ENCODE data around the gene NTRK1. TPM values are rescaled to one million over a fixed set of nuclear protein-coding genes. Genes with fewer than 3 reads are reported as not detected.

The NTRK1 gene
- total RNA-seq, 4 donors from 2014 or later: 0.20 to 2.6 (median 0.64) TPM; not detected in 1

DNA sequence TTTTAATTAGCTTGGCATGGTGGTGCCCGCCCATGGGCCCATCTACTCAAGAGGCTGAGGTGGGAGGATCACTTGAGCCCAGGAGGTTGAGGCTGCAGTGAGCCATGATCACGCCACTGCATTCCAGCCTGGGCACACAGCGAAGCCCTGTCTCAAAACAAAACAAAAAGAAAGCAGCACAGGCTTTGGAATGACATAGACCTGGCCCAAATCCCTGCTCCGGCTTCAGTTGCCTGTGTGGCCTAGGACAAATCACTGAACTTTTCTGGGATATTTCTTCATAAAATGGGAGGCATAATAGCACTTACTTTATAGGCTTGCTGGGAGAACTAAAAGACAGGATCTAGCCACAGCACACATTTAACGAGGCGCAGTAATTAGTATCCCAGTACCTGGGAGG, 35.3 kb downstream of the NTRK1 start:
- Histone ChIP-seq H3K27me3 (peaks cover 43% of the 10 kb centered on the region), H3K27ac (peak overlapping the region; percentile 69 to 88 (median 71)), H3K9me3 (no peaks in the 10 kb centered on the region), H3K36me3 (no peaks in the 10 kb centered on the region), H3K4me1 (peaks cover 3 to 28% (median 16%) of the 10 kb centered on the region in 4 donors), H3K4me3 (no peak overlapping the region)
- DNase-seq: no peak
- intact Hi-C loops (cut with DNase I; ENCODE audit: low total_unique reads) (no loop called here), in situ Hi-C loops (cut with MboI; ENCODE audit: low pct_ligation_motif_present in 1 of 4, low pct_unique_long_range_greater_than_20kb in 1 of 4, low sequenced_read_pairs in 3 of 4) (no loop called here)
- TF ChIP-seq EP300 (IDR thresholded peaks at IDR 0.05; ENCODE audit: low read depth): no peak
- WGBS, 2 donors (ENCODE audit: low coverage in 1 of 2): 86% methylated on average over 6 of the region's 6 CpGs; no CpG with 5 or more reads in 1 of the 2 donors

DNA sequence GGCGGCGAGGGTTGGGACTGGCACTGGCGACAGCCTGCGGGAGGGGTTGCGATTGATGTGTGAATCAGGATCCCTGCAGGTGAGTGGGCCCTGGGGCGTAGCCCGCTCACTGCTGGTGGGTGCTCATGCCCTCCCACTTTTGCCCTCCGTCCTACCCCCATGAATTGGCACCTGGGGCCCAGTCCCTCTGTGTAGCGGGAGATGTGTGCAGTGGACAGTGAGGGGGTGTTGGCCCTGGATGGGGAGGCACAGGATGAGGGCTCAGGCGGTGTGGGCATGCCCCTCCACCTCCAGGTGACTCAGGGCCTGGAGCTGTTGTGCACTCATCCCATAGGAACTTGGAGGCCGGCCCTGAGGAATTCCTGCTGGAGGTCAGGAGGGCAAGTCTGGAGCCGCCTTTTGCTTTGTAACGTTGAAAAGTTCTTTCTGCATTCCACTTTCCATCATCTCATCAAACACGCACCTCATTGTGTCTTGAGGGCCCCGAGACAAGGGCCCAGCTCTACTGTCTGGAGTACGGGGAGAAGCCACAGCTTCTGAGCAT, 35.9 kb downstream of the NTRK1 start:
- in situ Hi-C loops (cut with MboI; ENCODE audit: low pct_ligation_motif_present in 1 of 4, low pct_unique_long_range_greater_than_20kb in 1 of 4, low sequenced_read_pairs in 3 of 4): no loop called here

GRCh38 chr1:156897078-156897825, 36.6 kb downstream of the NTRK1 start:
- in situ Hi-C loops (cut with MboI; ENCODE audit: low pct_ligation_motif_present in 1 of 4, low pct_unique_long_range_greater_than_20kb in 1 of 4, low sequenced_read_pairs in 3 of 4): no loop called here

More for the DNA sequence above, 35.9 kb downstream of the NTRK1 start:
- Histone ChIP-seq H3K36me3 (no peaks in the 10 kb centered on the region), H3K4me1 (peaks cover 3 to 28% (median 16%) of the 10 kb centered on the region in 4 donors), H3K27ac (peak overlapping the region in 2 of 4 donors; percentile 37 to 69), H3K9me3 (no peaks in the 10 kb centered on the region), H3K27me3 (peaks cover 42% of the 10 kb centered on the region), H3K4me3 (no peak overlapping the region)
- no peak for DNase-seq
- TF ChIP-seq EP300 (IDR thresholded peaks at IDR 0.05; ENCODE audit: low read depth): no peak
- TF ChIP-seq CTCF (IDR thresholded peaks at IDR 0.05): no peak
- no peak for TF ChIP-seq POLR2A (IDR thresholded peaks at IDR 0.05)
- TF ChIP-seq POLR2AphosphoS5 (IDR thresholded peaks at IDR 0.05): no peak
- intact Hi-C loops (cut with DNase I; ENCODE audit: low total_unique reads): no loop called here
- 47 to 86% methylated on average over 2 to 16 of the region's 16 CpGs for WGBS, 2 donors (ENCODE audit: low coverage in 1 of 2)

GRCh38 chr1:156898161-156898566, 37.5 kb downstream of the NTRK1 start:
- WGBS, 2 donors (ENCODE audit: low coverage in 1 of 2): 18% methylated on average over 13 of the region's 13 CpGs; no CpG with 5 or more reads in 1 of the 2 donors
- peak overlapping the region; percentile 24 to 69 (median 41) for H3K27ac ChIP-seq
- H3K27me3 ChIP-seq: peaks cover 26% of the 10 kb centered on the region
- H3K4me1 ChIP-seq: peaks cover 0 to 15% (median 4%) of the 10 kb centered on the region in 4 donors
- no peaks in the 10 kb centered on the region for H3K9me3 ChIP-seq
- in situ Hi-C loops (cut with MboI; ENCODE audit: low pct_ligation_motif_present in 1 of 4, low pct_unique_long_range_greater_than_20kb in 1 of 4, low sequenced_read_pairs in 3 of 4): no loop called here
- intact Hi-C loops (cut with DNase I; ENCODE audit: low total_unique reads): no loop called here
- no peak for TF ChIP-seq CTCF (IDR thresholded peaks at IDR 0.05)
- TF ChIP-seq EP300 (IDR thresholded peaks at IDR 0.05; ENCODE audit: low read depth): no peak
- TF ChIP-seq POLR2AphosphoS5 (IDR thresholded peaks at IDR 0.05): no peak
- TF ChIP-seq POLR2A (IDR thresholded peaks at IDR 0.05): no peak
- H3K4me3 ChIP-seq: no peak overlapping the region
- no peaks in the 10 kb centered on the region for H3K36me3 ChIP-seq
- DNase-seq: no peak

More at GRCh38 chr1:156897078-156897825, 36.6 kb downstream of the NTRK1 start:
- Histone ChIP-seq H3K4me3 (no peak overlapping the region), H3K4me1 (peaks cover 3 to 24% (median 13%) of the 10 kb centered on the region in 4 donors), H3K27me3 (peaks cover 35% of the 10 kb centered on the region), H3K9me3 (no peaks in the 10 kb centered on the region), H3K36me3 (no peaks in the 10 kb centered on the region), H3K27ac (peak overlapping the region; percentile 24 to 69 (median 41))
- intact Hi-C loops (cut with DNase I; ENCODE audit: low total_unique reads): no loop called here
- DNase-seq: no peak
- 85% methylated on average over 13 of the region's 14 CpGs; no CpG with 5 or more reads in 1 of the 2 donors for WGBS, 2 donors (ENCODE audit: low coverage in 1 of 2)
- TF ChIP-seq EP300 (IDR thresholded peaks at IDR 0.05; ENCODE audit: low read depth): no peak
- no peak for TF ChIP-seq POLR2A (IDR thresholded peaks at IDR 0.05)
- TF ChIP-seq CTCF (IDR thresholded peaks at IDR 0.05): no peak
- TF ChIP-seq POLR2AphosphoS5 (IDR thresholded peaks at IDR 0.05): no peak

Measured in transverse colon (tissue), 4 donors.